GM12872 (cell line): Measurements from ENCODE around the gene TNRC6C.

Experiments used
- CTCF ChIP-seq: IDR thresholded peaks from 3 replicates; pipeline ENCODE4 v1.5.1; 2011; ENCODE audit warnings: low read depth, mild to moderate bottlenecking, low read length, moderate library complexity; ENCODE audit not compliant: insufficient read depth

The TNRC6C gene

GRCh38 chr17:78121801-78122215, 163.3 kb downstream of the TNRC6C start:
- no peak for TF ChIP-seq CTCF

GRCh38 chr17:78122216-78122930, 163.9 kb downstream of the TNRC6C start:
- TF ChIP-seq CTCF, result no peak

GRCh38 chr17:78122931-78123249, 164.4 kb downstream of the TNRC6C start:
- no peak for TF ChIP-seq CTCF

GRCh38 chr17:78123258-78123929, 164.9 kb downstream of the TNRC6C start:
- no peak for TF ChIP-seq CTCF

GRCh38 chr17:78124081-78124835, 165.8 kb downstream of the TNRC6C start:
- no peak for TF ChIP-seq CTCF

- TF ChIP-seq CTCF, result no peak
Measured at GRCh38 chr17:78124836-78125137, 166.3 kb downstream of the TNRC6C start.

- no peak for TF ChIP-seq CTCF
Measured at GRCh38 chr17:78125138-78125913, 166.8 kb downstream of the TNRC6C start.
